ENCODE measurements around the gene JUND.

Gene JUND

GRCh38 chr19:18320865-18321733 lies 39.7 kb upstream of the JUND start:
- peak overlapping the region; percentile 79 for H3K27ac ChIP-seq (ENCODE audit: insufficient read depth, low read length, poor library complexity, severe bottlenecking)
- DNase-seq, result no peak
- H3K4me3 ChIP-seq (ENCODE audit: insufficient read depth, low read depth, low read length, poor library complexity, severe bottlenecking), result no peak overlapping the region
- peaks cover 53% of the 10 kb centered on the region for H3K4me1 ChIP-seq (ENCODE audit: control insufficient read depth, insufficient read depth, low read length, poor library complexity, severe bottlenecking)
- H3K36me3 ChIP-seq (ENCODE audit: control insufficient read depth, insufficient read depth, low read length), result no peaks in the 10 kb centered on the region
- H3K27me3 ChIP-seq (replicated peaks; ENCODE audit: control insufficient read depth, insufficient read depth, low read length, poor library complexity, severe bottlenecking), result no peaks in the 10 kb centered on the region
- H3K9me3 ChIP-seq (ENCODE audit: control insufficient read depth, low read length), result no peaks in the 10 kb centered on the region

- Histone ChIP-seq H3K27ac (ENCODE audit: insufficient read depth, low read length, poor library complexity, severe bottlenecking) (peak overlapping the region; percentile 79), H3K4me3 (ENCODE audit: insufficient read depth, low read depth, low read length, poor library complexity, severe bottlenecking) (no peak overlapping the region), H3K4me1 (ENCODE audit: control insufficient read depth, insufficient read depth, low read length, poor library complexity, severe bottlenecking) (peaks cover 53% of the 10 kb centered on the region), H3K9me3 (ENCODE audit: control insufficient read depth, low read length) (no peaks in the 10 kb centered on the region), H3K27me3 (replicated peaks; ENCODE audit: control insufficient read depth, insufficient read depth, low read length, poor library complexity, severe bottlenecking) (no peaks in the 10 kb centered on the region), H3K36me3 (ENCODE audit: control insufficient read depth, insufficient read depth, low read length) (peaks cover under 1% of the 10 kb centered on the region)
- DNase-seq, result no peak
Measured at GRCh38 chr19:18319591-18320135, 38.2 kb upstream of the JUND start.

GRCh38 chr19:18317961-18318800 lies 36.8 kb upstream of the JUND start:
- peaks cover 49% of the 10 kb centered on the region for H3K4me1 ChIP-seq (ENCODE audit: control insufficient read depth, insufficient read depth, low read length, poor library complexity, severe bottlenecking)
- peaks cover 5% of the 10 kb centered on the region for H3K36me3 ChIP-seq (ENCODE audit: control insufficient read depth, insufficient read depth, low read length)
- peak overlapping the region; percentile 27 for H3K4me3 ChIP-seq (ENCODE audit: insufficient read depth, low read depth, low read length, poor library complexity, severe bottlenecking)
- peak; percentile 35 to 49 (median 39) for DNase-seq
- no peaks in the 10 kb centered on the region for H3K9me3 ChIP-seq (ENCODE audit: control insufficient read depth, low read length)
- H3K27ac ChIP-seq (ENCODE audit: insufficient read depth, low read length, poor library complexity, severe bottlenecking), result peak overlapping the region; percentile 81
- H3K27me3 ChIP-seq (replicated peaks; ENCODE audit: control insufficient read depth, insufficient read depth, low read length, poor library complexity, severe bottlenecking), result no peaks in the 10 kb centered on the region

GRCh38 chr19:18313398-18313797 lies 32.0 kb upstream of the JUND start:
- H3K27me3 ChIP-seq (replicated peaks; ENCODE audit: control insufficient read depth, insufficient read depth, low read length, poor library complexity, severe bottlenecking), result no peaks in the 10 kb centered on the region
- peaks cover 28% of the 10 kb centered on the region for H3K36me3 ChIP-seq (ENCODE audit: control insufficient read depth, insufficient read depth, low read length)
- H3K4me3 ChIP-seq (ENCODE audit: insufficient read depth, low read depth, low read length, poor library complexity, severe bottlenecking), result no peak overlapping the region
- no peak overlapping the region for H3K27ac ChIP-seq (ENCODE audit: insufficient read depth, low read length, poor library complexity, severe bottlenecking)
- H3K9me3 ChIP-seq (ENCODE audit: control insufficient read depth, low read length), result no peaks in the 10 kb centered on the region
- no peak for DNase-seq
- H3K4me1 ChIP-seq (ENCODE audit: control insufficient read depth, insufficient read depth, low read length, poor library complexity, severe bottlenecking), result peaks cover 8% of the 10 kb centered on the region

GRCh38 chr19:18312092-18312534 lies 30.7 kb upstream of the JUND start:
- no peak overlapping the region for H3K27ac ChIP-seq (ENCODE audit: insufficient read depth, low read length, poor library complexity, severe bottlenecking)
- peaks cover 32% of the 10 kb centered on the region for H3K36me3 ChIP-seq (ENCODE audit: control insufficient read depth, insufficient read depth, low read length)
- DNase-seq, result no peak
- peaks cover 12% of the 10 kb centered on the region for H3K4me1 ChIP-seq (ENCODE audit: control insufficient read depth, insufficient read depth, low read length, poor library complexity, severe bottlenecking)
- H3K9me3 ChIP-seq (ENCODE audit: control insufficient read depth, low read length), result no peaks in the 10 kb centered on the region
- H3K4me3 ChIP-seq (ENCODE audit: insufficient read depth, low read depth, low read length, poor library complexity, severe bottlenecking), result no peak overlapping the region
- H3K27me3 ChIP-seq (replicated peaks; ENCODE audit: control insufficient read depth, insufficient read depth, low read length, poor library complexity, severe bottlenecking), result no peaks in the 10 kb centered on the region

- no peak overlapping the region for H3K4me3 ChIP-seq (ENCODE audit: insufficient read depth, low read depth, low read length, poor library complexity, severe bottlenecking)
- H3K9me3 ChIP-seq (ENCODE audit: control insufficient read depth, low read length), result no peaks in the 10 kb centered on the region
- peaks cover 32% of the 10 kb centered on the region for H3K36me3 ChIP-seq (ENCODE audit: control insufficient read depth, insufficient read depth, low read length)
- H3K27ac ChIP-seq (ENCODE audit: insufficient read depth, low read length, poor library complexity, severe bottlenecking), result no peak overlapping the region
- H3K27me3 ChIP-seq (replicated peaks; ENCODE audit: control insufficient read depth, insufficient read depth, low read length, poor library complexity, severe bottlenecking), result no peaks in the 10 kb centered on the region
- H3K4me1 ChIP-seq (ENCODE audit: control insufficient read depth, insufficient read depth, low read length, poor library complexity, severe bottlenecking), result peaks cover 18% of the 10 kb centered on the region
- no peak for DNase-seq
Measured at GRCh38 chr19:18311502-18312091, 30.2 kb upstream of the JUND start.

GRCh38 chr19:18310966-18311365 lies 29.5 kb upstream of the JUND start:
- H3K4me3 ChIP-seq (ENCODE audit: insufficient read depth, low read depth, low read length, poor library complexity, severe bottlenecking), result no peak overlapping the region

GRCh38 chr19:18310118-18310909 lies 28.9 kb upstream of the JUND start:
- DNase-seq, result no peak
- Histone ChIP-seq H3K4me3 (ENCODE audit: insufficient read depth, low read depth, low read length, poor library complexity, severe bottlenecking) (no peak overlapping the region), H3K9me3 (ENCODE audit: control insufficient read depth, low read length) (no peaks in the 10 kb centered on the region), H3K27me3 (replicated peaks; ENCODE audit: control insufficient read depth, insufficient read depth, low read length, poor library complexity, severe bottlenecking) (no peaks in the 10 kb centered on the region), H3K27ac (ENCODE audit: insufficient read depth, low read length, poor library complexity, severe bottlenecking) (no peak overlapping the region), H3K36me3 (ENCODE audit: control insufficient read depth, insufficient read depth, low read length) (peaks cover 32% of the 10 kb centered on the region), H3K4me1 (ENCODE audit: control insufficient read depth, insufficient read depth, low read length, poor library complexity, severe bottlenecking) (peaks cover 30% of the 10 kb centered on the region)

More at GRCh38 chr19:18310966-18311365, 29.5 kb upstream of the JUND start:
- no peak for DNase-seq
- peaks cover 24% of the 10 kb centered on the region for H3K4me1 ChIP-seq (ENCODE audit: control insufficient read depth, insufficient read depth, low read length, poor library complexity, severe bottlenecking)
- no peak overlapping the region for H3K27ac ChIP-seq (ENCODE audit: insufficient read depth, low read length, poor library complexity, severe bottlenecking)
- H3K36me3 ChIP-seq (ENCODE audit: control insufficient read depth, insufficient read depth, low read length), result peaks cover 32% of the 10 kb centered on the region
- no peaks in the 10 kb centered on the region for H3K9me3 ChIP-seq (ENCODE audit: control insufficient read depth, low read length)
- no peaks in the 10 kb centered on the region for H3K27me3 ChIP-seq (replicated peaks; ENCODE audit: control insufficient read depth, insufficient read depth, low read length, poor library complexity, severe bottlenecking)

- Histone ChIP-seq H3K9me3 (ENCODE audit: control insufficient read depth, low read length) (no peaks in the 10 kb centered on the region), H3K36me3 (ENCODE audit: control insufficient read depth, insufficient read depth, low read length) (peaks cover 31% of the 10 kb centered on the region), H3K4me1 (ENCODE audit: control insufficient read depth, insufficient read depth, low read length, poor library complexity, severe bottlenecking) (peaks cover 37% of the 10 kb centered on the region)
Measured at GRCh38 chr19:18309525-18310064, 28.2 kb upstream of the JUND start.

More at GRCh38 chr19:18309525-18310064, 28.2 kb upstream of the JUND start:
- no peak for DNase-seq
- H3K27me3 ChIP-seq (replicated peaks; ENCODE audit: control insufficient read depth, insufficient read depth, low read length, poor library complexity, severe bottlenecking), result no peaks in the 10 kb centered on the region
- H3K27ac ChIP-seq (ENCODE audit: insufficient read depth, low read length, poor library complexity, severe bottlenecking), result no peak overlapping the region
- no peak overlapping the region for H3K4me3 ChIP-seq (ENCODE audit: insufficient read depth, low read depth, low read length, poor library complexity, severe bottlenecking)

Data from effector memory CD4-positive, alpha-beta T cell (primary cell).